ENCODE measurements around the gene TMEM106C. TPM values are rescaled to one million over a fixed set of nuclear protein-coding genes. Genes with fewer than 3 reads are reported as not detected.

Gene TMEM106C
- total RNA-seq, 1 experiment from 2014 or later = 48.3 TPM

DNA sequence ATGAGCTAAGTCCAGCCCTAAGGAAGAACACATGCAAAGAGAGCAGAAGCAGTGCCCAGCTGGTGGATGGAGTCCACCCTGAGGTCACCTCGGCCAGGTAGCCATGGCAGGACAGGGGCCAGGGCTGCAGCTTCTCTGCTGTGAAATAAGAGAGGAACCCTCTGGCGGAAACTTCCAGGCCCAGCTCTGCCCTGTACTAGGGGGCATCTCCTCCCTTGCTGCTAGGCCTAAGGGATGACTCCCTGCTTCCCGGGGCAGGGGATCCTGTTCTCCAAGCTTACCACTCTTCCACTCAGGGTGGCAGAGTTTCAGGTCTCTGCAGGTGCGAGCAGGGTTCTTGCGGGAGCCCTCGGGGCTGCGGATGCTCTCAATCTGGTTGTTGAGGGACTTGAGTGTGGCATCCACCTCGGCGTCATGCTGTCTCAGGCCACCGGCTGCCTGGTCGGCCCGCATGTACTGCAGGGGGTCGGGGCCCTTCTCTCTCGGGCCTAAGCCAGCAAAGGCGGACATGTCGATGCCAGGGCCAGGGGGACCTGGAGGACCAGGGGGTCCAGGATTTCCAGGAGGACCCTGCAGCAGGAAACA is 11.7 kb downstream of the TMEM106C start (continued):
- no peak for TF ChIP-seq USF1 (CRISPR knock-in tag; IDR thresholded peaks at IDR 0.05)
- TF ChIP-seq NR1H2 (CRISPR knock-in tag; IDR thresholded peaks at IDR 0.05) = no peak
- TF ChIP-seq FOXP1 (CRISPR knock-in tag; IDR thresholded peaks at IDR 0.05; ENCODE audit: borderline replicate concordance) = no peak
- no peak for TF ChIP-seq ZNF138 (CRISPR knock-in tag; conservative IDR thresholded peaks at IDR 0.05)
- no peak for TF ChIP-seq ZNF396 (CRISPR knock-in tag; IDR thresholded peaks at IDR 0.05; ENCODE audit: borderline replicate concordance)
- TF ChIP-seq NFE2L1 (CRISPR knock-in tag; IDR thresholded peaks at IDR 0.05) = no peak
- TF ChIP-seq FOXK1 (CRISPR knock-in tag; IDR thresholded peaks at IDR 0.05) = no peak
- TF ChIP-seq CBFB (CRISPR knock-in tag; IDR thresholded peaks at IDR 0.05; ENCODE audit: low read depth) = no peak
- no peak for TF ChIP-seq MXD4 (CRISPR knock-in tag; IDR thresholded peaks at IDR 0.05; ENCODE audit: borderline replicate concordance)
- no peak for TF ChIP-seq ZBTB21 (CRISPR knock-in tag; IDR thresholded peaks at IDR 0.05; ENCODE audit: borderline replicate concordance)

DNA sequence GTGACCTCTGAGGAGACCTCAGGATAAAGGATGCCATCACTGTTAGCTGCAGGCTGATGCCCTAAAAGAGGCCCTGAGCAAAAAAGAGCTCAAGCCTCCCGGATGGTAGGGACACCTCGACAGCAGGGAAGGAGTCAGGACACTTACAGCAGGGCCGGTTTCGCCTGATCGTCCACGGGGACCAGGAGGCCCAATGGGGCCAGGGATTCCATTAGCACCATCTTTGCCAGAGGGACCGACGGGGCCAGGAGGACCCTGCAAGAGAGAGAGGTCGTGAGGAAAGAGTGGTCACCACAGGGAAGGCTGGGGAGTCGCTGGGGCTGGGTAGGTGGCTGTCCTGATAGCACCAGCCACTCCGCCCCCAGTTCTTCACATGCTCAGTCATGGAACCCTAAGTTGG is 12.4 kb downstream of the TMEM106C start:
- TF ChIP-seq NR3C1 (CRISPR knock-in tag; conservative IDR thresholded peaks at IDR 0.05; ENCODE audit: low read depth) (no peak), CREM (CRISPR knock-in tag; IDR thresholded peaks at IDR 0.05) (no peak), ZNF423 (CRISPR knock-in tag; IDR thresholded peaks at IDR 0.05) (no peak), ZNF232 (CRISPR knock-in tag; IDR thresholded peaks at IDR 0.05) (no peak), GTF2I (CRISPR knock-in tag; conservative IDR thresholded peaks at IDR 0.05) (no peak), NFATC4 (CRISPR knock-in tag; IDR thresholded peaks at IDR 0.05) (no peak), HMGA2 (CRISPR knock-in tag; IDR thresholded peaks at IDR 0.05) (no peak), NR2C2 (CRISPR knock-in tag; IDR thresholded peaks at IDR 0.05) (no peak), SP1 (CRISPR knock-in tag; conservative IDR thresholded peaks at IDR 0.05) (no peak), ATF2 (CRISPR knock-in tag; IDR thresholded peaks at IDR 0.05; ENCODE audit: borderline replicate concordance, low read depth) (no peak), RELA (CRISPR knock-in tag; IDR thresholded peaks at IDR 0.05; ENCODE audit: borderline replicate concordance) (no peak), ZNF425 (CRISPR knock-in tag; conservative IDR thresholded peaks at IDR 0.05) (no peak), MXD4 (CRISPR knock-in tag; IDR thresholded peaks at IDR 0.05; ENCODE audit: borderline replicate concordance) (no peak), ELF4 (CRISPR knock-in tag; IDR thresholded peaks at IDR 0.05; ENCODE audit: low read depth) (no peak), STAT6 (CRISPR knock-in tag; conservative IDR thresholded peaks at IDR 0.05; ENCODE audit: low read depth) (no peak), ZNF263 (CRISPR knock-in tag; IDR thresholded peaks at IDR 0.05; ENCODE audit: low read depth) (no peak)
- TF ChIP-seq, protein P1, sequence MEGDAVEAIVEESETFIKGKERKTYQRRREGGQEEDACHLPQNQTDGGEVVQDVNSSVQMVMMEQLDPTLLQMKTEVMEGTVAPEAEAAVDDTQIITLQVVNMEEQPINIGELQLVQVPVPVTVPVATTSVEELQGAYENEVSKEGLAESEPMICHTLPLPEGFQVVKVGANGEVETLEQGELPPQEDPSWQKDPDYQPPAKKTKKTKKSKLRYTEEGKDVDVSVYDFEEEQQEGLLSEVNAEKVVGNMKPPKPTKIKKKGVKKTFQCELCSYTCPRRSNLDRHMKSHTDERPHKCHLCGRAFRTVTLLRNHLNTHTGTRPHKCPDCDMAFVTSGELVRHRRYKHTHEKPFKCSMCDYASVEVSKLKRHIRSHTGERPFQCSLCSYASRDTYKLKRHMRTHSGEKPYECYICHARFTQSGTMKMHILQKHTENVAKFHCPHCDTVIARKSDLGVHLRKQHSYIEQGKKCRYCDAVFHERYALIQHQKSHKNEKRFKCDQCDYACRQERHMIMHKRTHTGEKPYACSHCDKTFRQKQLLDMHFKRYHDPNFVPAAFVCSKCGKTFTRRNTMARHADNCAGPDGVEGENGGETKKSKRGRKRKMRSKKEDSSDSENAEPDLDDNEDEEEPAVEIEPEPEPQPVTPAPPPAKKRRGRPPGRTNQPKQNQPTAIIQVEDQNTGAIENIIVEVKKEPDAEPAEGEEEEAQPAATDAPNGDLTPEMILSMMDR (IDR thresholded peaks at IDR 0.05) = no peak
- TF ChIP-seq, protein P2, sequence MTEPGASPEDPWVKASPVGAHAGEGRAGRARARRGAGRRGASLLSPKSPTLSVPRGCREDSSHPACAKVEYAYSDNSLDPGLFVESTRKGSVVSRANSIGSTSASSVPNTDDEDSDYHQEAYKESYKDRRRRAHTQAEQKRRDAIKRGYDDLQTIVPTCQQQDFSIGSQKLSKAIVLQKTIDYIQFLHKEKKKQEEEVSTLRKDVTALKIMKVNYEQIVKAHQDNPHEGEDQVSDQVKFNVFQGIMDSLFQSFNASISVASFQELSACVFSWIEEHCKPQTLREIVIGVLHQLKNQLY (CRISPR knock-in tag; IDR thresholded peaks at IDR 0.05) = no peak
- ChIA-PET POLR2A (no interaction called here), CTCF (interaction anchor here (0.6 to 0.7 kb wide), 2 partner anchors 12 to 82 kb away, joined by 4 read pairs; partner anchors contain the start of gene TMEM106C)
- Mint-ChIP-seq H3K9me3 (no peaks in the 10 kb centered on the region), H3K4me1 (no peaks in the 10 kb centered on the region), H3K27ac (no peak overlapping the region), H3K27me3 (ENCODE audit: low read depth) (peaks cover 4% of the 10 kb centered on the region; the same call in 1 of the 2 replicates), H3K36me3 (no peaks in the 10 kb centered on the region), H3K4me3 (no peak overlapping the region)
- no peak for DNase-seq (ENCODE audit: low spot score)
- ATAC-seq = no peak
